GM18858 (cell line): ENCODE measurements around the gene AKAP1.

ENCODE experiments used
- ATAC-seq: cut with Tn5 transposase; IDR thresholded peaks from one replicate; pipeline ENCODE4 v1.9.1; 2021; ENCODE audit not compliant: unreplicated experiment

Gene AKAP1

DNA sequence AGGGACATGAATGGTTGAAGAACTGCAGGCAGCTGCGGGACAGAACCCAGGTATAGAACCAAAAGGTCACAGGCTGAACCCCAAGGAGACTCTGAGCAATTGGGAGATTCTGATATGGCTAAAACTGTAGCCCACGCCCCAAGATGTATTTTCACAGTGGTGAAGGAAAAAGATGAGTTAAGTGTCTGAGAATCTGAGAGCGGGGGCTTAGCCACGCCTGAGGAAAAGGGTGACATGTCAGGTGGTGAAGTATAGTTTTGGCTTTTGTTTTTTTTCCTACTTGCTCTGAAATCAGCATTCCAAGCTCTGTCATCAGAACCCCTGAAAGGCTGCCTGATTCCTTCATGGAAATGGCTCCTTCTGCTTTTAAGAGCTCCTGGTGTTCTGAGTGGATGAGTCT is 73.3 kb downstream of the AKAP1 start:
- no peak for ATAC-seq

GRCh38 chr17:57158795-57159194 is 73.7 kb downstream of the AKAP1 start:
- ATAC-seq = no peak

DNA sequence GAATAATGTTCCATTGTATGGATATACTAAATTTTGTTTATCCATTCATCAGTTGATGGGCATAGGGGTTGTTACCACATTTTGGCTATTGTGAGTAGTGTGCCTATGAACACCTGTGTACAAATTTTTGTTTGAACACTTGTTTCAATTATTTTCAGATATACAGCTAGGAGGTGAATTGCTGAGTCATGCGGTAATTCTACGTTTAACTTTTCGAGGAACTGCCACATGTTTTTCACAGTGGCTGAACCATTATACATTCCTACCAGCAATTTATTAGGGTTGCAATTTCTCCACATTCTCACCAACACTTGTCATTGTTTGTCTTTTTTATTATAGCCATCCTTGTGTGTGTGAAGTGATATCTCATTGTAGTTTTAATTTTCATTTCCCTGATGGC is 75.6 kb downstream of the AKAP1 start:
- no peak for ATAC-seq

DNA sequence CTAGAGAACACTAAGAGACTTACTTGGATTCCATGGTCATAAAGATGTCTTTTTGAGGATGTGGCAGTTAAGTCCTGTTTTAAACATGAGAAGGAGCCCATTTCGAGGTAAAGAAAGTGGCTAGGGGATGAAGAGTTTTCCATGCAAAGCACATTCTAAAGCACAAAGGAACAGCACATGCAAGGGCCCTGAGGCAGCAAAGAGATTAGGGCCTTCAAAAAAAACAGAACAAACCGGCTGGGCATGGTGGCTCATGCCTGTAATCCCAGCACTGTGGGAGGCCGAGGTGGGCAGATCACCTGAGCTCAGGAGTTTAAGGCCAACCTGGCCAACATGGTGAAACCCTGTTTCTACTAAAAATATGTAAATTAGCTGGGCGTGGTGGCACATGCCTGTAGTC is 79.8 kb downstream of the AKAP1 start:
- ATAC-seq = no peak

DNA sequence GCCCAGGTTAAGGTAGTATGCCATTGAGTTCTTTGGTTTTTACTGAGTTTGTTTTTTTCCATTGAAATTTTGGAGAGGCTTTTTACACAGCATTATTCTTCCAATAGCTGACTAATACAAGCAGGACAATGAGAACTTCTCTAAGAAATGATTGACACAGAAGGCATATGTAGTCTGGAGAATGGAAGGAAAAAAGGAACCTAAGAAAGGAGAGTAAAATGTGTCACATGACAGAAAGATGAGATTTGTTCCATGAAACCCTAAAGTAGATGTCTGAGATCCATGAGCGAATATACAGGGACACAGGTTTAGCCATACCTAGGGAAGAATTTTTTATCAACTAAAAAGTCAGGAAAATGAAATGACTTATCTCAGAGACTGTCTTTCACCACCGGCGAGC is 80.7 kb downstream of the AKAP1 start:
- ATAC-seq = no peak

GRCh38 chr17:57166803-57167202 is 81.8 kb downstream of the AKAP1 start:
- ATAC-seq = no peak

- ATAC-seq = no peak
Observed at GRCh38 chr17:57168695-57169094, 83.6 kb downstream of the AKAP1 start.

GRCh38 chr17:57170866-57171265 is 85.8 kb downstream of the AKAP1 start:
- no peak for ATAC-seq
